GM18867 (cell line): ENCODE measurements around the gene FAM25G.

ENCODE experiments used
- ATAC-seq: cut with Tn5 transposase; IDR thresholded peaks from one replicate; pipeline ENCODE4 v1.9.1; 2021; ENCODE audit warnings: mild to moderate bottlenecking, moderate library complexity; ENCODE audit not compliant: unreplicated experiment

Gene FAM25G

GRCh38 chr10:47449102-47449978, 42.2 kb downstream of the FAM25G start:
- ATAC-seq: no peak

GRCh38 chr10:47447705-47448104, 43.8 kb downstream of the FAM25G start:
- ATAC-seq: no peak

DNA sequence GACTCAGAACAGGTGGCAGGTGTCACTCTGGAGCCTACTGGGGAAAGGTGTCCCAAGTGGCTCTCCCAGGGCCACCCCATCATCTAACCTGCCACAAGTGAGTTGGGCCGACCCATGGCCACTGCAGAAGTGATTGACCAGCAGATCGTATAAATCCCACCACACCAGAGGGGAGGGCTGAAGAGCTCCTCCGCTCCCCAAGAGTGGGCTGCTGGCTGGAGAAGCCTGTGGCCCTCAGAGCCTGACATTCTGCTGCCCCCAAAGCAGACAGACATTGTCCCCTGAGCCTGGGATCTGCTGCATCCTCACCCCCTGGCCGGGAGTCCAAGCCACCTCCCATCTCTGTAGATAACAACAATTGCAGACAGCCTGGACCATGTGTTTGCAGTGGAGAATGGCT, 44.3 kb downstream of the FAM25G start:
- ATAC-seq: no peak

DNA sequence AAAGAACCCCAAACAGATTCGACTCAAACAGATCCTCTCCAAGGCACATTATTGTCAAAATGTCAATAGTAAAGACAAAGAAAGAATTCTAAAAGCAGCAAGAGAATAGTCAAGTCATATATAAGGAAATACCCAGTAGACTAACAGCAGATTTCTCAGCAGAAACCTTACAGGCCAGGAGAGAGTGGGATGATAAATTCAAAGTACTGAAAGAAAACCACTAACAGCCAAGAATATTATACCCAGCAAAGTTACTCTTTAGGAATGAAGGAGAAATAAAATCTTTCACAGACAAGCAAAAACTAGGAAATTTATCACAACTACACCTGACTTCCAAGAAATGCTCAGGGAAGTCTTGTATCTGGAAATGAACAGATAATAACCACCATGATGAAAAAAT, 45.8 kb downstream of the FAM25G start:
- no peak for ATAC-seq

- ATAC-seq: no peak
Observed at GRCh38 chr10:47444047-47444446, 47.5 kb downstream of the FAM25G start.

GRCh38 chr10:47443145-47443544, 48.4 kb downstream of the FAM25G start:
- no peak for ATAC-seq

GRCh38 chr10:47442351-47442750, 49.1 kb downstream of the FAM25G start:
- no peak for ATAC-seq

DNA sequence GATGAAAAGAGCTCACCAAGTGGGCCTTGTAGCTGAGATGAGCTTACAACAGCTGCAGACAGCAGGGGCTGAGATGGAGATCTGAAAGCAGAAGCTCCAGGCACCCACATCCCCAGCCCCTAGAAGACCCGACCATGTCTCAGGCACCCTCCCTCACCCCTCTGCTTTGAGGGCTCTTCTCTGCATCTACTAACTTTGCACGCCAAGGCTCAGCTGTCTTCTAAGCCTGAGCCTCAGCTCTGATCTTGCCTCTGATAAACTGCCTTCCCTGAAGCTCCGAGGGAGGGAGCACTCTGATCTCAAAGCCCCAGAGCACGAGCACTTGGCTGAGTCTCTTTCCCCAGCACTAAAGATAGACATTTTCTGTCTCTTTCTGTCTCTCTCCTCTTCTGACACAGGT, 49.6 kb downstream of the FAM25G start:
- no peak for ATAC-seq

- no peak for ATAC-seq
Observed at GRCh38 chr10:47440207-47440606, 51.3 kb downstream of the FAM25G start.

DNA sequence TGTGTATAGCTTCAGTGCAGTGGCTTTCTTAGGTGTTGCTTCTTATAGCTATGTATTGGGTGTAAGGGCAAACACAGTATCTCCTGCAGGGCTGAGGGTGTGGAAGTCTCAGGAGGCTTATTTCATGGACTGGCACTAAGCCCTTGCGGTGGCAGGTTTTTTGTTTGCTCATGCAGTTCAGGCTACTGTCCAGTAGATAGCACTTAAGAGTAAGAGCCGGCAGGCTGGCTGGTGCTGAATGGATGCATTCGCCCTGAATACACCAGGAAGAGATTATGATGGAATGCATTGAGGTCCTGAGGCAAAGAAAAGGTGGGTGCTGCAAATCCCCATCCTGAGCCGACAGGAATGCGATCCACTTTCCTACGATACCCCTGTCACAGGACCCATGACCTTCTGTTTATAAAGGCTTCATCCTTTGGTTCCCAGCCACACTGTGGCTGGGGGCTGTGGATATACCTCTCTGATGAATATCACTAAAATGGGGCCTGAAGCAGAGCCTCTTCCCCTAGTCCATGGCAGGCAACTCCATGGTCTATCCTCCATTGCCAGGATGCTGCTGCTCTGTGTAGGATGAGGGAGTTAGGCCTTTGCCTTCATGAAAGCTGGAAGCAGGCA, 52.5 kb downstream of the FAM25G start:
- ATAC-seq: no peak
